HG02610 (cell line): ENCODE results near the gene TYRP1.

ENCODE experiments used
- ATAC-seq: cut with Tn5 transposase; IDR thresholded peaks from one replicate; pipeline ENCODE4 v1.9.1; 2021; ENCODE audit warnings: mild to moderate bottlenecking, moderate library complexity; ENCODE audit not compliant: unreplicated experiment

The TYRP1 gene

DNA sequence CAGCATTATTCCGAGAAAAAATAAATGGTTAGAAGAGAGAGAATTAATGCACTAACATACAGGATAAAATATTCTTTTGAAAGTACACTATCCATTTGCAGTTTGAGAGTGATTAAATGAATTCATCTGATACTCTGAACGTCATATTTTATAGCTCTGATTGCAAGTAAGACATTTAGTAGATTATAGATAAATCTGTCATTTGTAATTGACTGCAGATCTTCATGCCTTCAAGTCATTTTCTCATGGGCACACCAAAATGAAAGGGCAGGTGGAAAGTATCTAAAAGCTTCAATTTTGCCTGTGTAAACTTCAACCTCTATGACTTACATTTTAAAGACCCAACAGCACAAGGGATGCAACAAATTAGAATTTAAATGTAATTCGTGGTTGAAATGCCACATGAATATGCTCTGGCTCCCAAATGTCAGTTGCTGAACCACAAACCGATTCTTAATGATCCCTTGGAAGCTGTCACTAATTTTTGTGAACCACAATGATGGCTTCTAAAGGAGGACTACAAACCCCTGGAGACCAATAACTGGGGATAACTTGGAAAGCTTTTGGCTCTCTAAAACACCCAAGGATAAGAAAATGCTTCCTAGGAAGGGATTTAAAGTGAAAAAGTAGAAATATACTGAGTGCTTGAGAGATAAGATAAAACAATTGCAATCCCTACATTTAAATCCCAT lies 3.9 kb downstream of the TYRP1 start:
- no peak for ATAC-seq

DNA sequence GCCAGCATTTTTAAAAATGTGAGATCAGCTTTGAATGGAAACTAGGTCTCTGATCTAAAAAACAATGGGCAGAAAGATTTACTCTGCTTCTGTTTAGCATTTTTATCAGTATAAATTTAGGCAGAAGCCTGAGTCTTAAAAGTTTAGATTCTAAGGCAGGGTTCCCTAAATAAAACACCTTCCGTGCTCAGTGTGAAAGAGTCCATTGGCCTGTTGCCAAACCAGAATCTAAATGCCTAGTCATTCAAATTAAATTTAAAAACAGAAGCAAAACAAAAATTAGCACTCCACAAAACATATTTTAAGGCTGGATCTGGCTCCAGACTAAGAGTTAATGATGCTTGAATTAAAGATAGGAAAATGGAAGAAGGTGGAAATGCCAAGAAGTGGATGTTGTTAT lies 4.5 kb downstream of the TYRP1 start:
- no peak for ATAC-seq

DNA sequence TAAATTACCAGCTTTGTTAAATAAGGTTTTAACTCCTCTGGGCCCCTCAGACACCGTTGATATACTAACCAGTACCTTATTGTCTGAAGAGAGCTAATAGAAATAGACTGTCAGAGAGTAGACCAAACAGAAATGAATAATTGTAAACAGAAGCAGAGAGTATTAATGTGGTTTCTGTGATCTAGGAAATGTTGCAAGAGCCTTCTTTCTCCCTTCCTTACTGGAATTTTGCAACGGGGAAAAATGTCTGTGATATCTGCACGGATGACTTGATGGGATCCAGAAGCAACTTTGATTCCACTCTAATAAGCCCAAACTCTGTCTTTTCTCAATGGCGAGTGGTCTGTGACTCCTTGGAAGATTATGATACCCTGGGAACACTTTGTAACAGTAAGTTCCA lies 5.1 kb downstream of the TYRP1 start:
- no peak for ATAC-seq

DNA sequence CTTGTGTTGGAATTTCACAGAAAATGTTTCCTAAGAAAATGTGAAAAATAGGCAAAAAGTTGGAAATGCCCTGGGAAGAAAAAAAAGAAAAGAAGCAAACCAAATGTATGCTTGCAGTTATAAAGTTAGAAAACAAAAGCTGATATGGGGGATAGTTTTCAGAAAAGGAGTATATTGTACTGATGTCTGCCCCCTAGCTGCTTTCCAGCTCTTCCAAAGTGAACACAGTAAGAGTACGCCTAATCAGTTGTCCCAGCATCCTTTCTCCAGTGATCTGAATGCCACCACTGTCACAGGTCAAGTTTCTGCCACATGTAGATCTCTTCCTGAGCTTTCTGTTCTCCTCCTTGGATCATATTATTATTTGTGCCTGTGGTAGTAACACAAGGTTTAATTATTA lies 5.8 kb downstream of the TYRP1 start:
- no peak for ATAC-seq

DNA sequence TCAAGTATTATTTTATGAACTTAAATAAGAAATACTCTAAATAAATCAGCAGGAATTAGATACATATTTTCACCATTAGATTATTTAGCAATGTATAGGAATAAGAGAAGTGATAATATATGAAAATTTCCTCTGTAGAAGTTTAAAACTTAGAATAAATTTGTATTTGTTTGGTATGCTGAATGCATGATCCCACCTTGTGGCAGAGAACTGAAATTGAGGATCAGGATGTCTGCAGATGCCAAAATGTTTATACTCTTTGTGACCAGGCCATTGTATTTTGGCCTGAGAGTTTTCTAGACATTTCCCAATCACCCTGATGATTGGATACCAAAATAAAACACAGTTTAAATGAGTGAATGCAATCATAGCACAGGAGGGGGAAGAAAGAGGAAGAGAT lies 6.3 kb downstream of the TYRP1 start:
- no peak for ATAC-seq

DNA sequence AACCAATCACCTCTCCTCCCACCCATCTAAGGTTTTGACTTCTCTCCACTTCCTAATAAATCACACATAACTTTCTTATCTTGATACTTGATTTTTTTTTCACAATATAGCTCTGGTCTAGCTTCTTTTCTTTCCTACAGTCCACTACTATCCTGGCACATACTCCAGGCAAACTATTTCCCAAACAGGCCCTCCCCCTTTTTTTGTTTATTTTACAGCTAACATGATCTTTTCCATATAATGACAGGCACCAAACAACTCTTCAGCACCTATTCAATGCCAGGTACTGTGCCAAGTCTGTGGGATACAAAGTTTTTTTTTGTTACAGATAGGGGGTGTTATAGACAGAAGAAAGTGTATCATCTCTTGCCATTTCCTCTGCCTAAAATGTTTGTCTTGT lies 7.9 kb downstream of the TYRP1 start:
- ATAC-seq = no peak

DNA sequence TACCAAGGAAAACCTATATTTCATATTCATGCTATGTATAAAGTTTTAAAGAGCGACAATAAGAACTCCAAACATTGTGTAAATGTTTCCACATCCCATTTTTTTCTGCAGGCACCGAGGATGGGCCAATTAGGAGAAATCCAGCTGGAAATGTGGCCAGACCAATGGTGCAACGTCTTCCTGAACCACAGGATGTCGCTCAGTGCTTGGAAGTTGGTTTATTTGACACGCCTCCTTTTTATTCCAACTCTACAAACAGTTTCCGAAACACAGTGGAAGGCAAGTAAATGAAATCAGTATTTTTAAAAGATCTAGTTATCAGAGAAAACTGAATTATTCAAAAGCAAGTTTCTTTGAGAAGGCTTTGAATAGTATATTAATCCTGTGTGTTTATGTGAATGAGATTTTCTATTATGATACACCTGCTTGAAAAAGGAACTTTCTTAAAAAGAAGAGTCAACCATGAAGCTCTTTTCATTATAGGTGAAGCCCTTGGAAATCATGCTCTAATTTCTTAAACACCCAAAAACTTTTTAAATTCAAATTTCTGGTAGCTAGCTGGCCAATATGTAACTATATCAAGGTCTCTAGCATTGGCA lies 9.1 kb downstream of the TYRP1 start:
- no peak for ATAC-seq

DNA sequence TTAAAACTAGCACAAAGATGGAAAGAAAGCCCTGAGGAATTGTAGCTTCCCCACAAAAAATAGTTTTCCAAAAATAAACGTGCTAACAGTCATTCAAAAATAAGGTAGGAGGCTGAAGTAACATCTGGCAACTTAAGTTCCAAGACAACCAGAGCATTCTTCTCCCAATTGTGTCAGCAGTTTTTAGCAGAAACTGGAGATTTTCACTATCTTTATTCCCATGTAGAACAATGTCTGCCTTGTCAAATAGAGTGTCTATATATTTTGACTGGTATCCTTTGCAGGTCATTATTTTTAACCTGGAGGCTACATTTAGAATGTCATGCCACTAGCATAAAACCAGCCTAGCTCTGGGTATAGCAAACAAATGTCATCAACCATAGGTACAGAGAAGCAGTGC lies 10.8 kb downstream of the TYRP1 start:
- ATAC-seq = no peak

DNA sequence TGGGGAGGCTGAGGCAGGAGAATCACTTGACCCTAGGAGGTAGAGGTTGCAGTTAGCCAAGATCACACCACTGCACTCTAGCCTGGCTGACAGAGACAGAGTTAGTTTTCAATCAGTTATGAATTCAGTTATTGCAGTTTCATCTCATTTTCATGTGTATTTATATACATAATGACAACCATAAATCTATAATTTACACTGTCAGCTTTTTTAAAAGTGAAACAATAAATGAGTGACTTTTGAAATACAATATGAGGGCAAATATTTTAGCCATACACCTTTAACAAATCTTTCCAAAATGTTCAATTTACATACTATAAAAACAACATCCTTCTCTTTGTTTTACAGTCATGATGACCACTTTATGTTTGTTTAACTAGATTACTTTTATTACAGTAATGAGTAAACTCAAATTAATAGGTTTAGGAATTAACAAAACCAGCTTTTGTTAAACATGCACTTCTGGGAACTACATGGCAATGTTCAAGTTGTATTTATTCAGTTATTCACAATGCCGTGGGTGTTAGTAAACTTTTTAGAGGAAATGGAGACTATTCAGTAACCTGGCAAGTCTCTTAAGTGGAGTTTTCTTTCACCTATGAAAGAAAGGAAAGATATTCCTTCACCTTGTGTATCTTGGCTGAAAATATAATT lies 12.7 kb downstream of the TYRP1 start:
- ATAC-seq = no peak

DNA sequence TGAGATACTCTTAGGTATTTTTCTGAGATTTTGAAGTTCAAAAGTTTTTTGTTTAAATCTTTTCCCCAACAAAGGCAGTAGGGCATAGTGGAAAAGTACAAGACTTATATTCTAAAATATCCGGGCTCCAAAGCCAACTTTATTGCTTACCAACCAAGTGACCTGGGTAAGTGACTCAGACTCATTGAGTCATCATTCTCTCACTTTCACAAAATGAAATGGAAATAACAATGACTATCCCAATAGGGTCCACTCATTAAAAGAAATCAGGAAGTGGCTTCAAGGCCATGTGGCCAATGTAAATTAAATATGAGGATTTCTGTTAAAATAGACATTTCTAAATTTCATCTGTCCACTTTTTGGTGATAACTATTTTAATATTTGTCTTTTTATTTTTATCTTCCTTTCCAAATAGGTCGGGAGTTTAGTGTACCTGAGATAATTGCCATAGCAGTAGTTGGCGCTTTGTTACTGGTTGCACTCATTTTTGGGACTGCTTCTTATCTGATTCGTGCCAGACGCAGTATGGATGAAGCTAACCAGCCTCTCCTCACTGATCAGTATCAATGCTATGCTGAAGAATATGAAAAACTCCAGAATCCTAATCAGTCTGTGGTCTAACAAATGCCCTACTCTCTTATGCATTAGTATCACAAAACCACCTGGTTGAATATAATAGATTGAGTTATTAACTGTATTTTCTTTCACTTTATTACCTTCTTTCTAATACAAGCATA lies 15.5 kb downstream of the TYRP1 start:
- ATAC-seq = no peak

DNA sequence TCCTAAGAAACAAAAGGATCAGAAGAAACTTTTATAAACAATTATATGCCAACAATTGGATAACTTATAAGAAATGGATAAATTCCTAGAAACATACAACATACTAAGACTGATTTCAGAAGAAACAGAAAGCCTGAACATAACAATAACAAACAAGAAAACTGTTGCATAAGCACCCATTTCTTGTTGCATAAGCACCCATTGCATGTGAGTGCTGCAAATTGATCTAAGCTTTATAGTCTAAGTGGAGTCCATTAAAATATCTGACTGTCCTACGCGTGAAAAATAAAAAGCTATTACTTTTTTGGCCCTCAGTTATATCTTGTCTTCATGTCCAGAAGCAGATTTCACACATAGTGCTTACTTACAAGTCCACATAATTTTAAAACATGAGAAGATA lies 19.3 kb downstream of the TYRP1 start:
- no peak for ATAC-seq

DNA sequence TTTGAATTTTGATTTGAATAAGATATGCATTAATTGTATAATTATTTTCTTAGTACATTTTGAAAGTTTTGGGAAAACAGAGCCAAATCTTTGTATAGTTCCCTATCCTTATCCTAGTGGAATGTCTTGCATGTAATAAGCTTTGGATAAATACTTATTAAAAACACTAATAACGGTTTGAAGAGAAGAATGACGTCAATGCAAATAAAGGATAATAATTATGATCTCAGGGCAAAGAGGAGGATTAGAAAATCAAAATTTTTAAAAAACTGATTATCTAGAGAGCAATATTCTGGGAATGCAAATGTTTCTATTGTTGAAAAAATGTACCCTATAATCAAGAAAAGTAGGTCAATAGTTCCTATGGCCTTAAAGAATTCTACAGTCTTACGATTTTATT lies 22.1 kb downstream of the TYRP1 start:
- no peak for ATAC-seq

DNA sequence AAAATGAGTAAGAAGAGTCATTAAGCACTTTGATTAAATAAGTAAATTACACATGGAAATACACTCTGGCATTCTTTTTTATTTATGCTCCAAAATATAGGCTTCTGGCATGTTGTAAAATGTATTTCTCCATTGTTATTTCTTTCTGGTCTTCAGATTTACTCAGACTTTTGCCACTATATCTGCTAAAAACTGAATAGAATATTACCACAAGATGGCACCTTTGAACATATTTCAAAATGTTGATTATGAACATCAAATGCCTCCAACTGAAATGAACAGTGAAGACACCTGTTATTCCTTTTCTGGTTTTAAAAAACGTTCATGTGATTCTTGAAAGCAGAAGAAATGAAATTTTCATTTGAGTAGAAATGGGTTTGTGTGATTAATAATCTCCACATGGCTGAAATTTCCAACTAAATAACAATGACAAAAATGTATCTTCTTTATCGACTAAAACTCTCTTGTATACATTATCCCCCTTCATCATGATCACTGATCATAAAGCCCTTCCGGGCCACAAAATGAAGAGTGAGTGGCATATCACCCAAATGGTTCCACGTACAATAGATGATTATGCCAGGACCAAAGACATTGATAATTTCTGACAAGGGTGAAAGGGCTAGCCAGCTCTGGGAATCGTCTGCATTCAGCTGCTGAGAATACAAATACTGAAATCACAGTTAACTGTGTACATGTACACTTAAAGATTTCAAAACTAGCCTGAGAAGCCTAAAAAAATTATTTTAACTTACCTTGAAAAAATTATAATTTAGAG lies 23.8 kb downstream of the TYRP1 start:
- no peak for ATAC-seq

DNA sequence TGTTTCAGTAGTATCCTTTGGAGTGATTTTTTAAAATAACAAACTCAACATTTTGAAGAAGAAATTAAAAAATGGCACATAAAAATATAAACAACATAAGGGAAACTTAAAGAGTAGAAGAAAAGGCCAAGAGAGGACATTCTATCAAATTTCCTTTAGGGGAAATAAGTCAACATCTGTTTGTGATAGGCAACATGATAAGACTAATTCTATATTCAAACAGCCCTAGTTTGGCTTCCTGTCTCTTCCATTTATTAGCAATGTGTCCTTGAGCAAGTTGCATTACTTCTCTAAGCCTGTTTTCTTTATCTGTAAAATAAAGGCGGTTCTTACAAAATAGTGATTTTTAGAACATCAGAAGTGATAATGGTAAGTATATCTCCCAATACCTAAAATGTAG lies 24.7 kb downstream of the TYRP1 start:
- ATAC-seq = no peak

DNA sequence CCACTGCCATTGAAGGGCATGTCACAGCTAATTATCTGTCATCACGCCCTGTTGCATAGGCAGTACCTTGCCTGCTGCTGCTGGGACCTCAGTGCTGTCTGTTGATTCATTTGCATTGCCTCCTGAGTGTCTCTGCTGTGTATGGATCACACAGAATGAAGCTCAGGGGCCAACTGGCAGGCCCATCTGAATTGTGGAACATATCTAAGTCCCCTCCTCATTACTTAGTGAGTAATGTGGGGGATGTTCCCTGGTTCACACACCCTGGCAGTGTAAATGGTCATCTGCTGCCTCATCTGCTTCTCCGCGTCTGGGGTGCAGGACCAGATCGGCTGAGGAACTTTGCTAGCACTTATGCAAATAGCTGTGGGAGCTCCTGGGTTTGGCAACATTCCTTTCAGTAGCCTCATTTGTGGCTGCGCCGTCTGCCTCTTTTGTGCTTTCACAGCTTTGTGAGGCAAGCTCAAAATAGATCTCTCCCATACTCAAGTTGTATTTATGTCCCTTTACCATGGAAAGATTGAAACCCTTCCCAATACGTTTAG lies 25.4 kb downstream of the TYRP1 start:
- no peak for ATAC-seq

DNA sequence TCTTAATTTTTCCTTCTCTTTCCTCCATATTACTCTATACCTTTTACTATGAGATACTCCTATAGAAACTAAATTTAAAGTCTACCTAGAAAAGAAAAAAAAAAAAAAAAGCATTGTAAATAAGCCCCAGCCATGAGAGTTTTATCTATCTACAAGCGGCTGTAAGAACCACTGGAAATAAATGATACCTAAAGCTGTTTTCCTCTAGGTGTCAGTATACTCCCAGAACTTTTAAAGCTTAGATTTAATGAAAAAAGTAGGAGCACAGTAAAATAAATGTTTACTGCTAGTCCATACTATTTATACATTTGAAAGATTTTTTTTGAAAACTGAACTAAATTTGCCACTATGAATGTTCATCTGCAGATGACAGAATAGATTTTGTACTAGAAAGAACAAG lies 26.2 kb downstream of the TYRP1 start:
- ATAC-seq = no peak

DNA sequence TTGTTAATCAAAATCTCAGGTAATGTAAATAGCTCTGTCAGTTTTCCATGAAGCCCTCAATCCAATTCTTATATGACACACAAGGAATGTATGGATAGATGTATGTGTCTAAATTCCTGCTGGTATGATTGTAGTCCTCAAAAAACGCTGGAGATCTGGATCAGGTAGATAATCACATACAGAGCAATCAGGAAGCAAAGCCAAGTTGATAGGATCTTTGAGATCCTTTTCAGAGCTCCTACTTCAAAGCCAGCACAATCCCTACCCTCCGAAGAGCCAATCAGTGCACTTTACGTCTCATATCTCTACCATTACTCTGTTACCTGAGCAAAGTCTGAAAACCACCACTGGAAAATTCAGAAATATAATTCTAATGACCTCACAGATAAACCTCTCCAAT lies 27.4 kb downstream of the TYRP1 start:
- ATAC-seq = no peak

DNA sequence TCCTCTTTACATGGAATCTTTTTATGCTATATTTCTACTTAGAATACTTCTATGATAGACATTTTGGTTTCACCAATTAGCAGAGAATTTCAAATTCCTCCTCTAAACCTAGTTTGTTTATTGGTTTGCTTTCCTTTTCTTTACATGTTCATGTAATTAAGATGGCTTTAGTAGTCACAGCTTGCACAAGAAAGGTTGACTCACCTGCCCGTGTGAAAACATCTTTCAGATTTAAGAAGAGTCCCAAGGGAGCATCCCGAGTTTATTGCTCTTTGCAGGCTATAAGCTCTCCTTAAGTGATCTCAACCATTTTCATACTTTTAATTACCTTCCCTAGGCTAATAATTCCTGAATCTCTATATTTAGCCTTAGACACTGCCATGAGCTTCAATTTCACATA lies 28.9 kb downstream of the TYRP1 start:
- ATAC-seq = no peak

DNA sequence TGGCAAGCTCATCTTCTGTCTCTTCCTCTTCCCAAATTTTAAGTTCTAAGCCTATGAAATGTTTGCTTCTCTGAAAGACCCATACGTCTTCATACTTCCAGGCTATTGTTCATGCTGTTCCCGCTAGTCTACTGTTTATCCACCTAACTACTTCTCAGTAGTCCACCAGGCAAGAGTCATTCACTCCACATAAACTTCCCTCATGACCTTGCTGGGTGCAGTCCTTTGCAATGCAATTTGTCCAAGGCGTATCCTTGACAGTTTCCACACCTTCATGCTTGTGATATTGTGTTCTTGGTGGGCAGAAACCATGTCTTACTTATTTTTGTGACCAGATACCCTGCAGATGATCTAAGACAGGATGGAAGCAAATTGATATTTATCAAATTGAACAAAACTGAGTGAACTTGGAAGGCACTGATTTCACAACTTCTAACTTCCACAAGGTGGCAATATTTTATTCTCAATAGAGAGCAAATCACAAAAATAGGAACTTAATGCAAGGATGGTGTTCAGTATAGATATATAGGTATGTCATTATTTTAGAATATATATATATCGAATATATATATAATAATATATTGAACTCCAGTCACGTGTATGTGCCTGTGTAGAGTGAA lies 30.3 kb downstream of the TYRP1 start:
- ATAC-seq = no peak

DNA sequence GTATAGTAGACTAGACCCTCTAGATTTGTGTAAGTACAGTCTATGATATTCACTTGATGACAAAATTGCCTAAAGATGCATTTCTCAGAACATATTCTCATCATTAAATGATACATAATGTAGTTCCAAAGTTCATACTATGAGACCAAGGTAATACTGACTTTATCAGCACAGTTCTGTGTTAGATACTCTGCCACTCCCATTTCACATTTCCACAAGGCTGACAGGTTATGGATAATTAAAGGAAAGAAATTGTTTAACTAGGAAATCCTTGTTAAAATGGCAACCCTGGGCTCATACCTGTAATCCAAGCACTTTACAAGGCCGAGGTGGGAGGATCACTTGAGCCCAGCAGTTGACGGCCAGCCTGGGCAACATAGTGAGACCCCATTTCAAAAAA lies 33.6 kb downstream of the TYRP1 start:
- ATAC-seq = no peak
